Activated T-cell treated with anti-CD3 and anti-CD28 coated beads, Interleukin-2, amount 50 U/mL, for 24 hours (primary cell): ENCODE data around the gene CST3.
"Not testable (repeated sequence)": the region's sequence is repeated elsewhere in the genome, so short reads cannot be mapped to it uniquely, and the experiment has no call there.

Experiments used
- DNase-seq: peaks from one replicate; pipeline ENCODE4 v3.0.0-alpha.2; 2020
- H3K27ac Mint-ChIP-seq: 2 replicates; pipeline ENCODE4 v1.8.0; 2020; ENCODE audit warnings: mild to moderate bottlenecking, mixed read lengths
- H3K27me3 Mint-ChIP-seq: 2 replicates; pipeline ENCODE4 v1.8.0; 2020; ENCODE audit warnings: mixed read lengths
- H3K36me3 Mint-ChIP-seq: 2 replicates; pipeline ENCODE4 v1.8.0; 2020; ENCODE audit warnings: low read depth, mixed read lengths
- H3K4me1 Mint-ChIP-seq: 2 replicates; pipeline ENCODE4 v1.8.0; 2020; ENCODE audit warnings: low read depth, mixed read lengths
- H3K4me3 Mint-ChIP-seq: 2 replicates; pipeline ENCODE4 v1.8.0; 2020; ENCODE audit warnings: mild to moderate bottlenecking, moderate library complexity, mixed read lengths
- H3K9me3 Mint-ChIP-seq: 2 replicates; pipeline ENCODE4 v1.8.0; 2020; ENCODE audit warnings: mixed read lengths

The CST3 gene

DNA sequence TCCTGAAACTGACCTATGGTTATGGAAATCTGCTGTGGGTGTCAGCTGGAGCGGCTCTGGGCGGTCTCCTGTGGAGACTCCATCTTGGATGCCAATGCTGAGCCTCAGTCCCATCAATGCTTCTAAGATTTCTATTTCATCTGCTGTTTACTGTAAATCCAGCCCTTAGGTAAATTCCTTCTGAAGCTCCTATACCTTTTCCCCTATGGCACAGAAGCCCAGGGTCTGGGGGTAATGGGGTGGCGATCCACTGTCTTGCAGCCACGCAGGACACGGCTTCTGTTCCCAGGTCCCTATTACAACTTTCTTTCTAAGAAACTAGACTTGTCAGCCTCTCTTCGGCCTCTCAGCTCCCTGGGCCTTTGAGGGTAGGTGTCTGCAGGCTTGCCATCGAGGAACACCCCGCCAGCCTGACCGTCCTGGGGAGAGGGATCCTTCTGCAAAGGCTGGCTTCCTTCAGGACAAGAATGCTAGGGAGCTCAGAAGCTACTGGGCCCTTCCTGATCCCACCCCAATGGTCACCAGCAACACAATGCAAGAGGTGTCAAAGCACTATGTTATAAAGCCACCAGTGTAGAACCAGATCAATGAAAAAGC lies 6.4 kb downstream of the CST3 start:
- no peak overlapping the region for H3K27ac Mint-ChIP-seq
- H3K4me1 Mint-ChIP-seq: no peaks in the 10 kb centered on the region
- H3K9me3 Mint-ChIP-seq: no peaks in the 10 kb centered on the region
- H3K36me3 Mint-ChIP-seq: no peaks in the 10 kb centered on the region
- H3K4me3 Mint-ChIP-seq: no peak overlapping the region
- no peak for DNase-seq
- H3K27me3 Mint-ChIP-seq: peaks cover 15% of the 10 kb centered on the region

DNA sequence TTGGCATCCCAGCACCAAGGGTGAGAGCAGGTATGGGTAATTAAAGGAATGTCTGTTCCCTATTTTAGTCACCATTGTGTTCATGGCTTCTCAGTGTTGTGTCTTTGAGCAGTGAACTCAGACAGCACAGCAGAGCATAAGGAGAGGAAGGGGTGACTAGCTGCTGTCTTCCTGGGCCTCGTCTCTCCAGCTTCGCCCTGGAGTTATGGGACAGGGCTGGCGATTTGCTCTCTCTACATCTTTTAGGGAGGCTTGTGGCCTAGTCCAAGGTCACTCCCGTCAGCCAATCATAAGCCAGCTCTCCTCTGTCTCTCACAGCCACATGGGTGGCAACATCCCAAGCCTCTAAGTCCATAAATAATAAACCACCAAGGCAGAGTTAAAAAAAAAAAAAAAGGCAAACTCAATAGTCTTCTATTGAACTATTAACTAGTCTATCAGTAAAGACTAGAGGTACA lies 7.3 kb downstream of the CST3 start:
- Mint-ChIP-seq H3K4me3 (no peak overlapping the region), H3K4me1 (no peaks in the 10 kb centered on the region), H3K27me3 (peaks cover 10% of the 10 kb centered on the region), H3K36me3 (no peaks in the 10 kb centered on the region), H3K27ac (no peak overlapping the region), H3K9me3 (no peaks in the 10 kb centered on the region)
- DNase-seq: no peak

DNA sequence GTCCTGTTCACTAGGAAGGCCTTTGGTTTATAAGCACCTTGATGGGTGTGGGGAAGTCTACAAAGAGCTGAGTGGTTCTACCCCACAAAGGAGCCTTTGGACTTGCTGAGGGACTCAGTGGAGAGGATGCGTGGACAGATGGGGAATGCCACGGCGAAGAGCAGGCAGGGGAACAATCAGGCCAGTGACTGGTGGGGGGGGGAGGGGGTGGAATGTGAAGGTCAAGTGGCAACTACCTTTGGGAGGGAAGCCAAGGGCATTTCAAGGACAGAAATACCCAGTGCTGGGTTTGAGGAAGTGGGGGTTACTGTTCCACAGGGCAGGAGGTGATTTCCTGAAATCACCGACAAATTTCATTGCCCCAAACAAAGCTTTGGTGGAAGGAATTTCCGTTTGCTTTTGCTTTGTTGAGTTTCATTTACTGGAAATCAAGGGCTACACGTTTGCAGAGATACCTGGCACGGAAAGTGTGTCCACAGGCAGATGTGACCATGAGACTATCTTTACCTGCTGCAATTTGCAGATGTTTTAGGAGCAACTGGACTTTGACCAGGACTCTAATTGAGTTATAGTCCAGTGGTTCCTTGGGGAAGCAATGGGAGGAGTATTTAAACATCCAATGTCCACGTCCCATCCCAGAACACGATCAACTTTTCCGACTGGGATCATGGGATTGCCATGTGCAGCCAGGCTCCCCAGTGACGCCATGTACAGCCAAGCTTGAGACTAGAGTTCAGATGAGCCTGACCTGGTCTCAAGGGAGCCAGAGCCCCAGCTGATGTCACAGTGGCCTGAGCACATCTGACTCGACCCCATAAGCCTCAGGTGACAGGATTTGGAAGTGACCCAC lies 8.0 kb downstream of the CST3 start:
- H3K27ac Mint-ChIP-seq: no peak overlapping the region
- H3K4me3 Mint-ChIP-seq: no peak overlapping the region
- no peaks in the 10 kb centered on the region for H3K36me3 Mint-ChIP-seq
- peaks cover 11% of the 10 kb centered on the region for H3K27me3 Mint-ChIP-seq
- no peak for DNase-seq
- H3K4me1 Mint-ChIP-seq: no peaks in the 10 kb centered on the region
- H3K9me3 Mint-ChIP-seq: no peaks in the 10 kb centered on the region

DNA sequence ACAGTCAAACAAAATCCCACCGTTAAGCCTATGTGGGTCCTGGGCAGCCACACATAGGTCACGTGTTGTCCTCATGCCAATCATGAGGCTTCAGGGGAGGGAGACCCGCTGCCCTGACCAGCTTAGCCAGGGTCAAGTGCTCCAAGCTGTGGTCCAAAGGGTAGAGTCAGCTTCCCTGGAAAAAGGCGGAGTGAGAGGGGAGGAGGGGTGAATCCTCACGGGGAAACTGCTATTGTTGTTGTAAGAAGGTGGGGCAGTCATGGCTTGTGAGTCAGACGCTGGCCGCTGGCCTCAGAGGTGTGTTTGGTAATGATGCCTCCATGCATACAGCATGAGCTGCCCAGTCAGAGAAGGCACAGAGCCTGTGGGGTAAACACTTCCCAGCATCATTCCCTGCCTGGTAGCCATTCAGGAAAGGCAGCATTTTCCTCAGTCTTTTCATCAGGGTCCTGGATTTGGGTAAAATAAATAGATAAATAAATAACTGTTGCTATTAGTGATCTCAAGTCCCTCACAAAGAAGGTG lies 8.7 kb downstream of the CST3 start:
- Mint-ChIP-seq H3K27ac (no peak overlapping the region), H3K4me1 (no peaks in the 10 kb centered on the region), H3K9me3 (no peaks in the 10 kb centered on the region), H3K27me3 (peaks cover 14% of the 10 kb centered on the region), H3K4me3 (no peak overlapping the region), H3K36me3 (no peaks in the 10 kb centered on the region)
- no peak for DNase-seq

DNA sequence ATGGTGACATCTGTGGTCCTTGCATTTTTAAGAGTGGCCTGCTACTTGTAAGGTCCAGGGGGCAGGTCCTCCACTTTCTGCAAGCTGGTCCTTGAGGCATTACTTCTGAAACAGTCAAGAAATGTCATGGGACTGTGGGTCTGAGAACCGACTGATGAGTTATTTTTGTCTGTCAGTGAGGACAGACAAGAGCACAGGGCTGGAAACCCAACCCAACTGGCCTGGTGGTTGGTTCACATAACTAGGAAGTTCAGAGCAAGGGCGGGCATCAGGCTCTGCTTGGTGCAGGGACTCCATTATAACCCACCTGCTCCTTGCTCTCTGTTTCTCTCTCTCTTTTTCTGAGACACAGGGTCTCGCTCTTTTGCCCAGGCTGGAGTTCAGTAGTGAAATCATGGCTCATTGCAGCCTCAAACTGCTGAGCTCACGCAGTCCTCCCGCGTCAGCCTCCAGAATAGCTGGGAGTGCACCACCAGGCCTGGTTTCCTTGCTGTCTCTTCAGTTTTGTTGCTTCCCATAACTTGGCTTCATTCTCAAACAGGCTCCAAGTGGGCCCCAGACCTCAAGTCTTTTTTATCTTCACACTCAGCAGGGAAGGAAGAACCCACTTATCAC lies 9.2 kb downstream of the CST3 start:
- H3K4me3 Mint-ChIP-seq: no peak overlapping the region
- no peaks in the 10 kb centered on the region for H3K36me3 Mint-ChIP-seq
- no peak for DNase-seq
- peaks cover 12% of the 10 kb centered on the region for H3K27me3 Mint-ChIP-seq
- no peaks in the 10 kb centered on the region for H3K9me3 Mint-ChIP-seq
- H3K4me1 Mint-ChIP-seq: no peaks in the 10 kb centered on the region
- H3K27ac Mint-ChIP-seq: no peak overlapping the region

DNA sequence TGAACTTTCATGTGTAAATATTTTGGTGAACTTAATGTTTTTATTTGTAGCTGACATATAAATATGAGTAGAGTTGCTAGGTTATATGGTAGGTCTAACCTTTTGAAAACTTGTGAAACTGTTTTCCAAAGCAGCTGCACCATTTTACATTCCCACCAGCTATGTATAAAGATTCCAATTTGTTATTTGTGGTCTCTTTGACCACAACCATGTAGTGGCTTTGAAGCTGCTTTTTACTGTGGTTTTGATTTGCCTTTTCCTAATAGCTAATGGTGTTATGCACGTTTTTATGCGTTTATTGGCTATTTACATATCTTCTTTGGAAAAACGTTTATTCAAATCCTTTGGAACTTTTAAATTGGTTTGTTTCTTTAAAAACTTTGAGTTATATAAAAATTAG lies 10.3 kb downstream of the CST3 start:
- Mint-ChIP-seq H3K27me3 (peaks cover 12% of the 10 kb centered on the region), H3K4me3 (no peak overlapping the region), H3K27ac (no peak overlapping the region), H3K36me3 (no peaks in the 10 kb centered on the region), H3K9me3 (no peaks in the 10 kb centered on the region), H3K4me1 (peaks cover 2% of the 10 kb centered on the region)
- no peak for DNase-seq

DNA sequence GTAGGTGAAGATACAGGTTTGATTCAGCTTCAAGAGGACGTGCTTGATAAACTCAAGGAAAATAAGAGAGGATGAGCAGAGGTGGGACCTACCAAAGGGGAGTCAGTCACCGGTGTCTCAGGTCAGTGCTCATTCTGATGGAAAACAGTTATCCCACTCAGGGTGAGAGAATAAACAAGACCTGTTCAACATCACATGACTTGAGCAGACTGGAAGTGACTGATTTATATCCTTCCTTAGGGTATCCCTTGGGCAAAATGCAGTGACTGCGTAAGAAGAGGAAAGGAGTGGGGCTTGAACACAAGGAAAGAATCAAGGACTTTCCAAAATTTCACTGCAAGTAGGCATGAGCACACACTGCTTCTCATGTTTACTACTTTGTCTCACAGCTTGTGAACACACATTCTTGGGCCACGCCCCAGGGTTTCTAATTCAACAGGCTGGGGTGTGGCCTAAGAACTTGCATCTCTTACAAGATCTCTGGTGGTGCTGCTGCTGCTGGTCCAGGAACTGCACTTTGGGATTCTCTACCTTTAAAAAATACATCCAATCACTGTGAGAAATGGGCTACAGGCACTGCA lies 11.6 kb downstream of the CST3 start:
- peaks cover 2% of the 10 kb centered on the region for H3K4me1 Mint-ChIP-seq
- H3K4me3 Mint-ChIP-seq: no peak overlapping the region
- DNase-seq: no peak
- no peaks in the 10 kb centered on the region for H3K9me3 Mint-ChIP-seq
- no peak overlapping the region for H3K27ac Mint-ChIP-seq
- peaks cover 22% of the 10 kb centered on the region for H3K27me3 Mint-ChIP-seq
- no peaks in the 10 kb centered on the region for H3K36me3 Mint-ChIP-seq

DNA sequence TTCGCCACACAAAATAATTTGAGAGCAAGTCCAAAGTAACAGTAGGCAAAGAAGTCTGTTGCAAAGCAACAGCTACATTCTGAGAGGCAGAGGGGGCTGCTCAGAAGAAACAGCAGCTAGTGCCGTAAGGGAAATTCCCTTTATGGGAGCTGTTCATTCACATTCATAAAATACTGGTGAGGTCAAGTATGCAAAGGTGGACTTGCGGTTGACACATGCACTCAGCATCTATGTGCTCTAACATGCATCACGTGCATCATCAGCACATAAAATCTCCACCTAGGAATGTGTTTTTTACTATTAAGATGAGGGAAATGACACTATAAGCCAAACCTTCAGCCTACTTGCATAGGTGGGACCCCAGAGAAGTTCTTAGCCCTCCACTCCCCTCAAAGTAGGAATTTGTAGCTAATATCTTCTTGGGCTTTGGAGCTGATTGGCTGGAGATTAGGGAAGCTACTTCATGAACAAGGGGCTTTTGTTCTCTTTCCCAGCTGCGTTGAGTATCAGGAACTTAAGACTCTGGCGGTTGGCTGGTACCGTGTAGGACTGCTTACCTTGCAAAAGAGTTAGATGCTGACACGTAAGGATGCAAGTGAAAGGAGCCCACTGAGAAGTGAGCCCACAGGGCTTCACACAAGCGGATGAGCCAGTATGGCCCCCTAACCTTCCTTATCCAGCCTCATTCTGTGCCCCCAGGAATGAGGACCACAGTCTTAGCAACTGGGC lies 12.4 kb downstream of the CST3 start:
- no peak overlapping the region for H3K27ac Mint-ChIP-seq
- H3K4me3 Mint-ChIP-seq: no peak overlapping the region
- no peaks in the 10 kb centered on the region for H3K9me3 Mint-ChIP-seq
- H3K27me3 Mint-ChIP-seq: peaks cover 24% of the 10 kb centered on the region
- no peak for DNase-seq
- no peaks in the 10 kb centered on the region for H3K36me3 Mint-ChIP-seq
- peaks cover 2% of the 10 kb centered on the region for H3K4me1 Mint-ChIP-seq

DNA sequence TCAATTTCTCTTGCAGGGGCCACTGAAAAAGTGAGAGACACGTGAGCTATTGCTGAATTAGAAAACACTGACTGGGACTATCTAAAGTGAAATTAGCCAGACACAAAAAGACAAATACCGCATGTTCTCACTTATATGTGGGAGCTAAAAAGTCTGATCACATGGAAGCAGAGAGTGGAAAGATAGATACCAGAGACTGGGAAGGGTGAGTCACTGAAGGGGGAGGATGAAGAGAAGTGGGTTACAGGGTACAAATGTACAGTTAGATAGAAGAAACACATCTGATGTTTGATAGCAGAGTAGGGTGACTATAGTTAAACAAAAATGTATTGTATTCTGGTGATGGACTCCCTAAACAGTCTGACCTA lies 13.4 kb downstream of the CST3 start:
- DNase-seq: no peak
- Mint-ChIP-seq H3K4me3 (no peak overlapping the region), H3K27me3 (peaks cover 17% of the 10 kb centered on the region), H3K9me3 (no peaks in the 10 kb centered on the region), H3K36me3 (no peaks in the 10 kb centered on the region), H3K4me1 (peaks cover 2% of the 10 kb centered on the region), H3K27ac (no peak overlapping the region)

DNA sequence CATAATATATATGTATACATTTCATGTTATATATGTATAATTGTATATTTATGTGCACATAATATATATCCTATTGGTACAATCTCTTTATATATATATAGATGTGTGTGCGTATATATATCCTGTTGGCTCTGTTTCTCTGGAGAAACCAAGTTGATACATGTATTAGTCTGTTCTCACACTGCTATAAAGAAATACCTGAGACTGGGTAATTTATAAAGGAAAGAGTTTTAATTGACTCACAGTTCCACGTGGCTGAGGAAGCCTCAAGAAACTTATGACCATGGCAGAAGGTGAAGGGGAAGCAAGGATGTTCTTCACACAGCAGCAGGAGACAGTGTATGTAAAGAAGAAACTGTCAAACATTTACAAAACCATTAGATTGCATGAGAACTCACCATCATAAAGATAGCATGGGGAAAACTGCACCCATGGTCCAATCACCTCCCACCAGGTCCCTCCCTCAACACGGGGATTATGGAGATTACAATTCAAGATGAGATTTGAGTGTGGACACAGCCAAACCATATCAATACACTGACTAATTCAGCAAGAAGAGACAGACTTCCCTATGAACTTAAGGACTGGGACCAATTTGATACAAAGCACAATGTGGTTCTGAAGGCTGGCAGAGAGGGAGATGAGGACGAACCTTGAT lies 14.0 kb downstream of the CST3 start:
- Mint-ChIP-seq H3K4me3 (no peak overlapping the region), H3K36me3 (no peaks in the 10 kb centered on the region), H3K4me1 (peaks cover 2% of the 10 kb centered on the region), H3K27me3 (peaks cover 17% of the 10 kb centered on the region), H3K27ac (no peak overlapping the region), H3K9me3 (no peaks in the 10 kb centered on the region)
- no peak for DNase-seq

DNA sequence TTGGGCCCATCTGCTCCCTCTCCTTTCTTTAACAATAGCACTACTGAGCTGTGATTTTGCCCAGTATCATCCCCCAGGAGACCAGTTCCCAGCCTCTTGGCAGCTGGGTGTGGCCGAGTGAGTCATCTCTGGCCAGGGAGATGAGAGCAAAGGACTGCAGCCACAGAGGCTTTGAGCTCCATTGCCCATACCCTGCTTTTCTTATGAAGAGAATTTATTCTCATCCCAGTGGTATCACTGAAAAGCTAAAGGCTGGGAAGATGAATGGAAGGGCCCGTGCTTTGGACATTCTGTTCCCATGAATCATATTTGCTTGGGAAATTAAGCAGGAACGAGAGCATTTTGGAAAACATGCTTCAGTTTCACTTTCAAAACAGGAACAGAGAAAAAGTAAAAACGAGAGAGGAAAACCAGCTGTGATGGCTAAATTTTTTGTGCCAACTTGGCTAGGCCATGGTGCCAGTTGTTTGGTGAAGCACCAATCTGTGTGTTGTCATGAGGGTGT lies 14.9 kb downstream of the CST3 start:
- no peak overlapping the region for H3K4me3 Mint-ChIP-seq
- no peaks in the 10 kb centered on the region for H3K36me3 Mint-ChIP-seq
- H3K9me3 Mint-ChIP-seq: no peaks in the 10 kb centered on the region
- H3K4me1 Mint-ChIP-seq: peaks cover 2% of the 10 kb centered on the region
- no peak for DNase-seq
- H3K27me3 Mint-ChIP-seq: peaks cover 22% of the 10 kb centered on the region
- no peak overlapping the region for H3K27ac Mint-ChIP-seq

DNA sequence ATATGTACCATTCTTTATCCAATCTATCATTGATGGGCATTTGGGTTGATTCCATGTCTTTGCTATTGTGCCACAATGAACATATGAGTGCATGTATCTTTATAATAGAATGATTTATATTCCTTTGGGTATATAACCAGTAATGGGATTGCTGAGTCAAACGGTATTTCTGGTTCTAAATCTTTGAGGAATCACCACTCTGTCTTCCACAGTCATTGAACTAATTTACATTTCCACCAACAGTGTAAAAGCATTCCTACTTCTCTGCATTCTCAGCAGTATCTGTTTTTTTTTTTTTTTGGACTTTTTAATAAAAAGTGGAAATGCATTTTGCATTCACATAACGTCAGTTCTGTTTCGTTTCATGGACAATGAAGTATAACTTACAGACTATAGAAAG lies 15.4 kb downstream of the CST3 start:
- not testable (repeated sequence) for H3K4me3 Mint-ChIP-seq, H3K4me1 Mint-ChIP-seq, H3K27ac Mint-ChIP-seq, DNase-seq, H3K36me3 Mint-ChIP-seq, H3K9me3 Mint-ChIP-seq
- H3K27me3 Mint-ChIP-seq: peaks cover 22% of the 10 kb centered on the region

DNA sequence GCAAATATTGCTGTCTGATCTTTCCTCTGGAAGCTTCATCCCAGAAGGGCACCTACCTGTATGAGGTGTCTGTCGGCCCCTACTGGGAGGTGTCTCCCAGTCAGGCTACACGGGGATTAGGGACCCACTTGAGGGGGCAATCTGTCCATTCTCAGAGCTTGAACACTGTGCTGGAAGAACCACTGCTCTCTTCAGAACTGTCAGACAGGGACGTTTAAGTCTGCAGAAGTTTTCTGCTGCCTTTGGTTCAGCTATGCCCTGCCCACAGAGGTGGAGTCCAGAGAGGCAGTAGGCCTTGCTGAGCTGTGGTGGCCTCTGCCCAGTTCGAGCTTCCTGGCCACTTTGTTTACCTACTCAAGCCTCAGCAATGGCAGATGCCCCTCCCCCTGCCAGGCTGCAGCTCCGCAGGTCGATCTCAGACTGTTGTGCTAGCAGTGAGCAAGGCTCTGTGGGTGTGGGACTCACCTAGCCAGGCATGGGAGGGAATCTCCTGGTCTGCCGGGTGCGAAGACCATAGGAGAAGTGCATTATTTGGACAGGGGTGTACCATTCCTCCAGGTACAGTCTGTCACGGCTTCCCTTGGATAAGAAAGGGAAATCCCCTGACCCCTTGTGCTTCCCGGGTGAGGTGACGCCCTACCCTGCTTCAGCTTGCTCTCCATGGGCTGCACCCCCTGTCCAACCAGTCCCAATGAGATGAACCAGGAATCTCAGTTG lies 16.9 kb downstream of the CST3 start:
- not testable (repeated sequence) for H3K4me1 Mint-ChIP-seq, DNase-seq, H3K36me3 Mint-ChIP-seq, H3K4me3 Mint-ChIP-seq, H3K9me3 Mint-ChIP-seq, H3K27ac Mint-ChIP-seq
- H3K27me3 Mint-ChIP-seq: peaks cover 23% of the 10 kb centered on the region
